OCI-LY1 (cell line): Measurements from ENCODE around the gene GPBP1L1.
A peak's percentile ranks its signal among the peaks of the same experiment; 100 is the strongest.

Experiments
- H2AFZ ChIP-seq: fragments of 200-600 bp; sonication (generic), shearing (Covaris generic); 2 replicates; pipeline ENCODE4 v1.6.0; 2014; ENCODE audit warnings: antibody characterized with exemption, mild to moderate bottlenecking, low read length
- H3F3A ChIP-seq: fragments of 200-600 bp; sonication (generic), shearing (Covaris generic); 2 replicates; pipeline ENCODE4 v1.6.0; 2014; ENCODE audit warnings: mild to moderate bottlenecking, antibody characterized with exemption, low read length, moderate library complexity; ENCODE audit not compliant: insufficient read depth
- H3K27ac ChIP-seq: fragments of 200-600 bp; sonication (generic); 2 replicates; pipeline ENCODE4 v1.5.1; 2014; ENCODE audit warnings: low read length, mixed run types, mild to moderate bottlenecking, low read depth; ENCODE audit not compliant: poor library complexity, severe bottlenecking
- H3K27me3 ChIP-seq: fragments of 200-600 bp; sonication (generic); 2 replicates; pipeline ENCODE4 v1.6.0; 2014; ENCODE audit warnings: antibody characterized with exemption, mild to moderate bottlenecking, low read length, moderate library complexity; ENCODE audit not compliant: insufficient read depth
- H3K36me3 ChIP-seq: fragments of 200-600 bp; sonication (generic); 2 replicates; pipeline ENCODE4 v1.6.1; 2014; ENCODE audit warnings: mild to moderate bottlenecking, antibody characterized with exemption, low read length, moderate library complexity, mixed read lengths; ENCODE audit not compliant: insufficient read depth
- H3K4me1 ChIP-seq: fragments of 200-600 bp; sonication (generic); 2 replicates; pipeline ENCODE4 v1.5.1; 2014; ENCODE audit warnings: mild to moderate bottlenecking, low read length, moderate library complexity; ENCODE audit not compliant: insufficient read depth, severe bottlenecking
- H3K4me2 ChIP-seq: fragments of 200-600 bp; sonication (generic), shearing (Covaris generic); 2 replicates; pipeline ENCODE4 v1.6.1; 2014; ENCODE audit warnings: low read length
- H3K4me3 ChIP-seq: fragments of 200-600 bp; sonication (generic); 2 replicates; pipeline ENCODE4 v1.5.1; 2014; ENCODE audit warnings: low read length, low read depth, mild to moderate bottlenecking, mixed read lengths; ENCODE audit not compliant: poor library complexity, severe bottlenecking
- H3K79me2 ChIP-seq: fragments of 200-600 bp; shearing (Covaris generic); 2 replicates; pipeline ENCODE4 v1.6.1; 2016; ENCODE audit warnings: mixed run types, low read length, mixed read lengths; ENCODE audit not compliant: insufficient read depth
- H3K9ac ChIP-seq: fragments of 200-600 bp; sonication (generic), shearing (Covaris generic); 2 replicates; pipeline ENCODE4 v1.6.1; 2014; ENCODE audit warnings: mild to moderate bottlenecking, low read length, mixed read lengths
- H3K9me2 ChIP-seq: fragments of 200-600 bp; sonication (generic), shearing (Covaris generic); 2 replicates; pipeline ENCODE4 v1.6.1; 2014; ENCODE audit warnings: low read depth, mild to moderate bottlenecking, low read length, mixed read lengths
- H3K9me3 ChIP-seq: fragments of 200-600 bp; shearing (Covaris generic); 2 replicates; pipeline ENCODE4 v1.6.1; 2014; ENCODE audit warnings: low read length, mixed read lengths
- H4K20me1 ChIP-seq: fragments of 200-600 bp; sonication (generic), shearing (Covaris generic); 2 replicates; pipeline ENCODE4 v1.6.0; 2016; ENCODE audit warnings: mild to moderate bottlenecking, low read length; ENCODE audit not compliant: insufficient read depth
- CTCF ChIP-seq: fragments of 200-600 bp; sonication (generic), shearing (Covaris generic); IDR thresholded peaks from 2 replicates; pipeline ENCODE4 v1.5.1; 2017; ENCODE audit warnings: mild to moderate bottlenecking, antibody characterized with exemption, low read length, moderate library complexity, mixed read lengths
- EZH2 ChIP-seq: fragments of 200-600 bp; sonication (generic), shearing (Covaris generic); IDR thresholded peaks from 2 replicates; pipeline ENCODE4 v1.8.0; 2017; ENCODE audit warnings: borderline replicate concordance, mixed run types, mild to moderate bottlenecking, antibody characterized with exemption, low read length, moderate library complexity, mixed read lengths

GPBP1L1 gene

GRCh38 chr1:45585110-45585426 lies 101.3 kb downstream of the GPBP1L1 start:
- TF ChIP-seq CTCF (no peak), EZH2 (no peak)
- peak overlapping the region; percentile 88 for H3K9ac ChIP-seq
- 0 out of 2 replicates have a peak, but pooled peaks cover 5% of the 10 kb centered on the region for H4K20me1 ChIP-seq
- H2AFZ ChIP-seq = no peak overlapping the region
- H3K27ac ChIP-seq = no peak overlapping the region
- no peaks in the 10 kb centered on the region for H3K9me3 ChIP-seq
- H3K4me3 ChIP-seq = peak overlapping the region; percentile 87
- H3F3A ChIP-seq = no peaks in the 10 kb centered on the region
- H3K4me1 ChIP-seq = peaks cover 53% of the 10 kb centered on the region
- H3K4me2 ChIP-seq = peak overlapping the region; percentile 90
- H3K79me2 ChIP-seq = peaks cover 55% of the 10 kb centered on the region
- H3K9me2 ChIP-seq = no peaks in the 10 kb centered on the region
- no peaks in the 10 kb centered on the region for H3K27me3 ChIP-seq
- H3K36me3 ChIP-seq = peaks cover 37% of the 10 kb centered on the region

DNA sequence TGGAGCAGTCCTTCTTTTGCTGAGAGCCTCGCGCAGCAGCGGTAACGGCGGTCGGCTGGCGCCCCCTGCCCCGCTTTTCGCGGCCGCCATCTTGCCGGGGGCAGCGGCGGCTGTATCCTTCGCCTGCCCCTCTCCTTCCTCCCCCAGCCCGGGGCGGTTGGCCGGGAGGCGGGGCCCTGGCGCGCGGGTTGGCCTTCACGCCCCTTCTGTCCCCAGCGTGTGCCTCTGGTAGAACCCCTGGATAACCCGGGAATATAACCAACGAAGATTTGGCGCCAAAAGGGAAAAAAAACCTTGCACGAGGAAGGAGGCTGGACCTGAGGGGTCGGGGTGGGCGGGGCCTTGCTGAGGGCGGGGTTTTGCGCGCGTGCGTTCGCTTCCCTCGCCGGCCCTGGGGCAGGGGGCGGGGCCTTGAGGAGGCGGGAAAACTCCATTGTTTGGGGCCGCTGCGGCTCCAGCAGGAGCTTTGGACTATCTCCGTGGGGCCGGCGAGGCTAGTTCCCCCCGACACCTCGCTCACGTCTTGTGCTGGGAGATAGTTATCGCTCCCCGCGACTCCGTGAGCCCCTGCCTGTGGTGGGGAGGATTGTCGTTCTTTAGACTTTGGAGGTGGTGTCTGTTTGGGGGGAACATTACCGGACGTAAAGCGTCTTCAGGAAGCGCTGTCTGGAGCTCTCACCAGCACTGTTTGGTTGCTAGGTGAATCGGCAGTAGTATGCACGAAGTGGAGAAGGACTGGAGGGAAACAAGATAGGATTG lies 101.8 kb downstream of the GPBP1L1 start:
- peak overlapping the region; percentile 88 for H3K9ac ChIP-seq
- no peak overlapping the region for H2AFZ ChIP-seq
- no peaks in the 10 kb centered on the region for H3F3A ChIP-seq
- H3K79me2 ChIP-seq = peaks cover 50% of the 10 kb centered on the region
- H3K4me3 ChIP-seq = peak overlapping the region; percentile 87
- peak overlapping the region; percentile 86 for H3K27ac ChIP-seq
- peak overlapping the region; percentile 90 for H3K4me2 ChIP-seq
- 0 out of 2 replicates have a peak, but pooled peaks cover 5% of the 10 kb centered on the region for H4K20me1 ChIP-seq
- H3K9me3 ChIP-seq = no peaks in the 10 kb centered on the region
- peaks cover 32% of the 10 kb centered on the region for H3K36me3 ChIP-seq
- TF ChIP-seq CTCF (no peak; the same call in 1 of the 2 replicates), EZH2 (no peak)
- no peaks in the 10 kb centered on the region for H3K27me3 ChIP-seq
- no peaks in the 10 kb centered on the region for H3K9me2 ChIP-seq
- H3K4me1 ChIP-seq = peaks cover 48% of the 10 kb centered on the region

DNA sequence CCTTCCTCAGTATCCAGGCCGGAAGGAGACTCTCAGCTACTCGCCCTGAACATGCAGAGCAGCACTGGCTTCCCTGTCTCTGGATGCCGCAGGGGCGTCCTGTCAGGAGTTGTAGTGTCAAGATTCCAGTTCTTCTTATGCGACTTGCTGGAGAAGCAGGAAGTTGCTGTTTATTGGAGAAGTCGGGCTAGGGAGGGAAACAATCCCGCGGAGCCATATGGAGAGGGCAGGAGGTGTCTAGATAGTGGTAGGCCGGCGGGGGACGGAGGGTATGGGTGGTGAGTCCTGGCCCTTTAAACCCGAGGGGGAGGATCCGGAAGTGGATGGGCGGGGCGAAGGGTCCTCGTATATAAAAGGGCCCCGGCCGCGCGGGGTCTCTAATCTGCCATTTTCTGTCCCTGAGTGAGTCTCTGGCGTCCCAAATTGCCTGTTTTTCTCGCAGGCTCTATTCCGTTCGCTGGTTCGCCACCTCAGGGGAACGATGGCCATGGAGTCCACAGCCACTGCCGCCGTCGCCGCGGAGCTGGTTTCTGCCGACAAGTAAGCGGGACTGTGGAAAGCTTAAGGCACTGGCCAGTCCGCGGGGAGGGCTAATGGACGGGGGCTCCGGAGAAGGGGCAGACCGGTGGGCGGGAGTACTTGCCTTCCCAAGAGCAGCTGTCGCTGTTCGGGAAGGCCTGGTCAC lies 102.5 kb downstream of the GPBP1L1 start, which contains the start of gene NASP:
Gene NASP, plus strand, starts transcription at position 376 of the 685 bp plus-strand sequence. Its CDS starts 106 bp downstream, at position 482.
- Histone ChIP-seq H3K4me1 (peaks cover 40% of the 10 kb centered on the region), H2AFZ (0 out of 2 replicates have a peak within 1 kb of the TSS, but pooled peaks have one; percentile 13), H4K20me1 (0 out of 2 replicates have a peak, but pooled peaks cover 2% of the 10 kb centered on the region)

More for the DNA sequence above, 102.5 kb downstream of the GPBP1L1 start, which contains the start of gene NASP:
- Histone ChIP-seq H3K4me3 (peak within 1 kb of the TSS; percentile 87), H3K79me2 (peaks cover 42% of the 10 kb centered on the region), H3K27me3 (no peaks in the 10 kb centered on the region), H3K4me2 (peak within 1 kb of the TSS; percentile 90), H3K27ac (peak within 1 kb of the TSS; percentile 86), H3K9ac (peak within 1 kb of the TSS; percentile 88), H3K9me2 (no peaks in the 10 kb centered on the region), H3F3A (no peaks in the 10 kb centered on the region), H3K9me3 (no peaks in the 10 kb centered on the region), H3K36me3 (peaks cover 26% of the 10 kb centered on the region)
- TF ChIP-seq CTCF (peak; percentile 37; the same call in 1 of the 2 replicates), EZH2 (no peak)
